B cell (primary cell): ENCODE data around the gene RNGTT.

ENCODE experiments used
- EZH2 ChIP-seq: IDR thresholded peaks from 2 replicates; pipeline ENCODE4 v1.6.1; 2012; ENCODE audit warnings: borderline replicate concordance, low read depth, mild to moderate bottlenecking, moderate library complexity, low read length; ENCODE audit not compliant: insufficient read depth, poor library complexity, severe bottlenecking
- TF ChIP-seq, protein P1 (sequence below): fragments of 200-600 bp; IDR thresholded peaks from one replicate; pipeline ENCODE4 v1.8.0; 2022; ENCODE audit warnings: antibody characterized with exemption, mild to moderate bottlenecking

DNA sequence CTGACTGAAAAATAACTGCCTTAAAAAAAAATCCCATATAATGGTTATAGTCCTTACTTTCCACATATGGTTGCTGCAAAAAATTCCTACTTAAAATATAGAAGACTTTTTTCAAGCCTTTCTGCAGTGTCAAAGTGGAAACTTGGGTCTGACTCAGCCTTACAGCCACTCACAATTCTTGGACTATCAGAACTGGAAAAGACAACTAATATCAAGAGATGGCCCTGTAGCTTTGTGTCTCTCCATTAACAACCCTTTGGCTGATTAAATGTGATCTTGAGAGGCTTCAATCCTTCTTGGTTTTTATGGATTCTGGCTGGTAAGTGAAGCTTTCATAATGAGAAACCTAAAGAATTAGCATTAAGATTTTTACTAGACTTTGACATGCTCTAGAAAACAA is 307.8 kb downstream of the RNGTT start:
- TF ChIP-seq, protein P1, sequence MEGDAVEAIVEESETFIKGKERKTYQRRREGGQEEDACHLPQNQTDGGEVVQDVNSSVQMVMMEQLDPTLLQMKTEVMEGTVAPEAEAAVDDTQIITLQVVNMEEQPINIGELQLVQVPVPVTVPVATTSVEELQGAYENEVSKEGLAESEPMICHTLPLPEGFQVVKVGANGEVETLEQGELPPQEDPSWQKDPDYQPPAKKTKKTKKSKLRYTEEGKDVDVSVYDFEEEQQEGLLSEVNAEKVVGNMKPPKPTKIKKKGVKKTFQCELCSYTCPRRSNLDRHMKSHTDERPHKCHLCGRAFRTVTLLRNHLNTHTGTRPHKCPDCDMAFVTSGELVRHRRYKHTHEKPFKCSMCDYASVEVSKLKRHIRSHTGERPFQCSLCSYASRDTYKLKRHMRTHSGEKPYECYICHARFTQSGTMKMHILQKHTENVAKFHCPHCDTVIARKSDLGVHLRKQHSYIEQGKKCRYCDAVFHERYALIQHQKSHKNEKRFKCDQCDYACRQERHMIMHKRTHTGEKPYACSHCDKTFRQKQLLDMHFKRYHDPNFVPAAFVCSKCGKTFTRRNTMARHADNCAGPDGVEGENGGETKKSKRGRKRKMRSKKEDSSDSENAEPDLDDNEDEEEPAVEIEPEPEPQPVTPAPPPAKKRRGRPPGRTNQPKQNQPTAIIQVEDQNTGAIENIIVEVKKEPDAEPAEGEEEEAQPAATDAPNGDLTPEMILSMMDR = no peak
- TF ChIP-seq EZH2 = no peak
